GM23338 (cell line): Measurements from ENCODE around the gene ARHGAP32. TPM values are rescaled to one million over a fixed set of nuclear protein-coding genes. Genes with fewer than 3 reads are reported as not detected.

Experiments used
- ATAC-seq: fragments of 200-7000 bp; cut with Tn5 transposase; 3 replicates; pipeline ENCODE4 v1.9.1; 2020
- DNase-seq: peaks from one replicate; pipeline ENCODE4 v3.0.0-alpha.2; 2015; ENCODE audit warnings: low spot score
- H2AFZ ChIP-seq: fragments of 200-600 bp; sonication (generic); 2 replicates; pipeline ENCODE4 v1.8.0; 2016; ENCODE audit warnings: antibody characterized with exemption, mild to moderate bottlenecking, moderate library complexity
- H3F3A ChIP-seq: fragments of 200-600 bp; sonication (generic); replicated peaks from 2 replicates; pipeline ENCODE4 v1.8.0; 2017; ENCODE audit warnings: antibody characterized with exemption, mixed run types, low read depth
- H3K27ac ChIP-seq: fragments of 200-600 bp; sonication (generic); 2 replicates; pipeline ENCODE4 v1.6.1; 2016; ENCODE audit warnings: low read depth
- H3K27me3 ChIP-seq: fragments of 200-600 bp; sonication (generic); 2 replicates; pipeline ENCODE4 v1.8.0; 2016; ENCODE audit warnings: mild to moderate bottlenecking, mixed run types, moderate library complexity; ENCODE audit not compliant: insufficient read depth
- H3K36me3 ChIP-seq: fragments of 200-600 bp; sonication (generic); 2 replicates; pipeline ENCODE4 v1.8.0; 2016; ENCODE audit warnings: mild to moderate bottlenecking; ENCODE audit not compliant: insufficient read depth
- H3K4me1 ChIP-seq: fragments of 200-600 bp; sonication (generic); 2 replicates; pipeline ENCODE4 v1.8.0; 2016; ENCODE audit warnings: mild to moderate bottlenecking, moderate library complexity; ENCODE audit not compliant: insufficient read depth
- H3K4me2 ChIP-seq: fragments of 200-600 bp; sonication (generic); 2 replicates; pipeline ENCODE4 v1.7.1; 2017; ENCODE audit warnings: mixed run types
- H3K4me3 ChIP-seq: fragments of 200-600 bp; sonication (generic); 2 replicates; pipeline ENCODE4 v1.6.1; 2016; ENCODE audit warnings: mixed run types
- H3K79me2 ChIP-seq: fragments of 200-600 bp; sonication (generic); replicated peaks from 2 replicates; pipeline ENCODE4 v1.8.0; 2017; ENCODE audit warnings: mild to moderate bottlenecking; ENCODE audit not compliant: insufficient read depth
- H3K9me2 ChIP-seq: fragments of 200-600 bp; sonication (generic); 2 replicates; pipeline ENCODE4 v1.8.0; 2017; ENCODE audit not compliant: insufficient read depth
- H4K20me1 ChIP-seq: fragments of 200-600 bp; sonication (generic); replicated peaks from 2 replicates; pipeline ENCODE4 v1.8.0; 2017; ENCODE audit warnings: mild to moderate bottlenecking; ENCODE audit not compliant: insufficient read depth
- H3K27ac Mint-ChIP-seq: 2 replicates; pipeline ENCODE4 v1.8.0; 2020; ENCODE audit warnings: inconsistent platforms, mild to moderate bottlenecking, moderate library complexity, mixed read lengths
- H3K27me3 Mint-ChIP-seq: 3 replicates; pipeline ENCODE4 v1.8.0; 2022; ENCODE audit warnings: low read depth, mild to moderate bottlenecking, moderate library complexity, mixed read lengths, inconsistent platforms; ENCODE audit not compliant: insufficient read depth, poor library complexity
- H3K36me3 Mint-ChIP-seq: 3 replicates; pipeline ENCODE4 v1.8.0; 2021; ENCODE audit warnings: low read depth, mild to moderate bottlenecking, inconsistent platforms, moderate library complexity, mixed read lengths
- H3K4me1 Mint-ChIP-seq: 3 replicates; pipeline ENCODE4 v1.8.0; 2020; ENCODE audit warnings: mild to moderate bottlenecking, inconsistent platforms, mixed read lengths
- H3K4me3 Mint-ChIP-seq: 3 replicates; pipeline ENCODE4 v1.8.0; 2021; ENCODE audit warnings: moderate library complexity, mild to moderate bottlenecking, inconsistent platforms, mixed read lengths
- H3K9me3 Mint-ChIP-seq: 3 replicates; pipeline ENCODE4 v1.8.0; 2020; ENCODE audit warnings: moderate library complexity, mild to moderate bottlenecking, inconsistent platforms, mixed read lengths
- CREB1 ChIP-seq: fragments of 250-450 bp; sonication (Bioruptor Pico); IDR thresholded peaks from 2 replicates; pipeline ENCODE4 v1.5.0; 2020; ENCODE audit warnings: low read depth, mild to moderate bottlenecking, moderate library complexity
- CTCF ChIP-seq, 2 experiments: fragments of 200-600 bp in 1 of 2; sonication (generic) in 1 of 2; conservative IDR thresholded peaks; 2 replicates each; pipeline versions ENCODE4 v1.5.1 to v1.6.1; 2016 to 2017; ENCODE audit warnings: antibody characterized with exemption in 2 of 2, low read depth in 2 of 2, mild to moderate bottlenecking in 2 of 2, moderate library complexity in 1 of 2
- ETS1 ChIP-seq: IDR thresholded peaks from 2 replicates; pipeline ENCODE4 v1.6.1; 2016; ENCODE audit warnings: antibody characterized with exemption
- EZH2 ChIP-seq: fragments of 200-600 bp; sonication (generic); IDR thresholded peaks from one replicate; pipeline ENCODE4 v1.8.0; 2017; ENCODE audit warnings: antibody characterized with exemption, mild to moderate bottlenecking, low read depth; ENCODE audit not compliant: unreplicated experiment
- EZH2phosphoT487 ChIP-seq: fragments of 200-600 bp; sonication (generic); IDR thresholded peaks from one replicate; pipeline ENCODE4 v1.8.1; 2018; ENCODE audit warnings: antibody characterized with exemption; ENCODE audit not compliant: unreplicated experiment
- JUNB ChIP-seq: IDR thresholded peaks from one replicate; pipeline ENCODE4 v1.6.1; 2016; ENCODE audit warnings: antibody characterized with exemption; ENCODE audit not compliant: unreplicated experiment
- NANOG ChIP-seq: IDR thresholded peaks from 2 replicates; pipeline ENCODE4 v1.6.1; 2016; ENCODE audit warnings: antibody characterized with exemption, borderline replicate concordance
- POLR2AphosphoS5 ChIP-seq: IDR thresholded peaks from 2 replicates; pipeline ENCODE4 v1.6.1; 2016; ENCODE audit warnings: antibody characterized with exemption, low read depth
- REST ChIP-seq: IDR thresholded peaks from one replicate; pipeline ENCODE4 v1.6.1; 2018; ENCODE audit warnings: antibody characterized with exemption; ENCODE audit not compliant: unreplicated experiment
- STAT1 ChIP-seq: IDR thresholded peaks from one replicate; pipeline ENCODE4 v1.6.1; 2016; ENCODE audit warnings: antibody characterized with exemption; ENCODE audit not compliant: unreplicated experiment
- ZNF114 ChIP-seq: fragments of 250-450 bp; sonication (Bioruptor Pico); IDR thresholded peaks from 2 replicates; pipeline ENCODE4 v1.5.0; 2020; ENCODE audit warnings: mild to moderate bottlenecking, moderate library complexity
- ZNF331 ChIP-seq: fragments of 250-450 bp; sonication (Bioruptor Pico); IDR thresholded peaks from 2 replicates; pipeline ENCODE4 v1.5.0; 2020; ENCODE audit warnings: low read depth, mild to moderate bottlenecking, moderate library complexity
- ZNF462 ChIP-seq: fragments of 250-450 bp; sonication (Bioruptor Pico); IDR thresholded peaks from 2 replicates; pipeline ENCODE4 v1.5.0; 2020; ENCODE audit warnings: mild to moderate bottlenecking, moderate library complexity
- polyA plus RNA-seq: library from polyadenylated mRNA; unstranded; fragments of >200 nt; fragmentation: Nextera tagmentation; extraction: Ambion mirVana; gene quantifications from 2 replicates; pipeline ENCODE4 v1.2.1, GENCODE V29; 2016
- total RNA-seq: library from RNA; depleted of rRNA; stranded (reverse); fragments of >200 nt; shearing (Covaris generic); gene quantifications from 2 replicates; pipeline ENCODE4 v1.2.3, GENCODE V29; 2014

The ARHGAP32 gene
- total and polyA plus RNA-seq, 2 experiments from 2014 or later, result 3.9 to 17.2 TPM

- no peak overlapping the region for H3K27ac ChIP-seq
- Mint-ChIP-seq H3K36me3 (no peaks in the 10 kb centered on the region; the same call in 2 of the 3 replicates), H3K4me1 (no peaks in the 10 kb centered on the region; the same call in 2 of the 3 replicates), H3K27me3 (peaks cover 8% of the 10 kb centered on the region), H3K9me3 (peaks cover 1% of the 10 kb centered on the region; the same call in 2 of the 3 replicates), H3K4me3 (no peak overlapping the region), H3K27ac (no peak overlapping the region)
- DNase-seq, result no peak
- no peaks in the 10 kb centered on the region for H3K27me3 ChIP-seq
- H3K9me2 ChIP-seq, result no peaks in the 10 kb centered on the region
- H3F3A ChIP-seq, result no peaks in the 10 kb centered on the region
- no peak overlapping the region for H3K4me2 ChIP-seq
- no peaks in the 10 kb centered on the region for H3K79me2 ChIP-seq
- H2AFZ ChIP-seq, result no peak overlapping the region
- no peak for ATAC-seq
- no peak overlapping the region for H3K4me3 ChIP-seq
- H3K36me3 ChIP-seq, result no peaks in the 10 kb centered on the region
- H4K20me1 ChIP-seq, result no peaks in the 10 kb centered on the region
- TF ChIP-seq CREB1, result no peak
- no peak for TF ChIP-seq EZH2phosphoT487
- TF ChIP-seq NANOG, result no peak
- TF ChIP-seq ETS1, result no peak
- no peak for TF ChIP-seq ZNF462 (CRISPR knock-in tag)
- no peak for TF ChIP-seq STAT1
- TF ChIP-seq REST, result no peak
- no peak for TF ChIP-seq CTCF (conservative IDR thresholded peaks at IDR 0.05; ENCODE audit: low read depth in 2 of 2)
- TF ChIP-seq ZNF331 (CRISPR knock-in tag), result no peak
- TF ChIP-seq EZH2, result no peak
- TF ChIP-seq ZNF114, result no peak
- TF ChIP-seq JUNB, result no peak
- TF ChIP-seq POLR2AphosphoS5, result no peak
- no peaks in the 10 kb centered on the region for H3K4me1 ChIP-seq
These were observed 275.4 kb downstream of the ARHGAP32 start for GRCh38 chr11:128916681-128917080.
